Endothelial cell of umbilical vein (primary cell): Measurements from ENCODE around the gene VWA8. TPM values are rescaled to one million over a fixed set of nuclear protein-coding genes. Genes with fewer than 3 reads are reported as not detected.

Experiments
- BruUV-seq: library from RNA; stranded (reverse); fragments of 400-500 nt; replicated peaks from 2 replicates; lab custom pipeline; 2021; lab: Mats Ljungman, UMichigan
- CTCF ChIA-PET: fragments of 300-600, 350-600 bp; sonication (Branson Sonifier 250); formaldehyde crosslinking; loops from one replicate; lab custom pipeline; 2021; ENCODE audit warnings: antibody characterized with exemption, inconsistent platforms; lab: Charles Lee
- POLR2A ChIA-PET: fragments of 300-600, 350-600 bp; sonication (Branson Sonifier 250); formaldehyde crosslinking; loops from one replicate; lab custom pipeline; 2021; ENCODE audit warnings: antibody characterized with exemption, inconsistent platforms; lab: Charles Lee
- DNase-seq: peaks from one replicate; pipeline ENCODE4 v3.0.0-alpha.2; 2011; ENCODE audit warnings: low read depth, low spot score
- FAIRE-seq: peaks from 2 replicates; lab custom pipeline; 2011; peaks lifted over from hg19 to GRCh38; lab: Jason Lieb, UNC
- H2AFZ ChIP-seq: 2 replicates; pipeline ENCODE4 v1.6.0; 2012; ENCODE audit warnings: low read depth, low read length, control low read depth, inconsistent platforms
- H3K27ac ChIP-seq: 2 replicates; pipeline ENCODE4 v1.5.1; 2011; ENCODE audit warnings: low read depth, mild to moderate bottlenecking, control low read depth, low read length, moderate library complexity; ENCODE audit not compliant: insufficient read depth
- H3K27me3 ChIP-seq, 2 experiments: 2 replicates each; pipeline versions ENCODE4 v1.6.0 to v1.6.1; 2011; ENCODE audit warnings: low read length in 2 of 2, mixed read lengths in 1 of 2; ENCODE audit not compliant: control insufficient read depth in 2 of 2, insufficient read depth in 2 of 2
- H3K36me3 ChIP-seq, 2 experiments: 2 replicates in 1 of 2; 3 replicates in 1 of 2; pipeline ENCODE4 v1.5.1; 2011; ENCODE audit warnings: low read length in 2 of 2, mild to moderate bottlenecking in 1 of 2, moderate library complexity in 1 of 2; ENCODE audit not compliant: control insufficient read depth in 2 of 2, insufficient read depth in 2 of 2; ENCODE audit errors: extremely low read depth in 1 of 2
- H3K4me1 ChIP-seq: 3 replicates; pipeline ENCODE4 v1.5.1; 2011; ENCODE audit warnings: mild to moderate bottlenecking, low read length; ENCODE audit not compliant: control insufficient read depth, insufficient read depth; ENCODE audit errors: extremely low read depth
- H3K4me2 ChIP-seq: 2 replicates; pipeline ENCODE4 v1.6.1; 2011; ENCODE audit warnings: low read length, control low read depth, mixed read lengths; ENCODE audit not compliant: insufficient read depth
- H3K4me3 ChIP-seq, 3 experiments: fragments of 200-600 bp in 1 of 3; sonication (generic), shearing (Covaris generic) in 1 of 3; replicated peaks in 1 of 3; 2 replicates each; pipeline ENCODE4 v1.5.1; 2011 to 2016; ENCODE audit warnings: control low read depth in 3 of 3, low read length in 3 of 3, mild to moderate bottlenecking in 2 of 3, inconsistent platforms in 1 of 3, low read depth in 1 of 3, moderate library complexity in 1 of 3; ENCODE audit not compliant: insufficient read depth in 1 of 3
- H3K79me2 ChIP-seq: 2 replicates; pipeline ENCODE4 v1.6.0; 2012; ENCODE audit warnings: low read length, inconsistent platforms; ENCODE audit not compliant: control insufficient read depth, insufficient read depth
- H3K9ac ChIP-seq: replicated peaks from 2 replicates; pipeline ENCODE3; 2011; ENCODE audit warnings: low read length, control low read depth; ENCODE audit not compliant: insufficient read depth; ENCODE audit errors: extremely low read depth
- H3K9me1 ChIP-seq: replicated peaks from 3 replicates; pipeline ENCODE4 v1.6.0; 2011; ENCODE audit warnings: mild to moderate bottlenecking, low read length; ENCODE audit not compliant: control insufficient read depth, insufficient read depth; ENCODE audit errors: extremely low read depth
- H3K9me3 ChIP-seq: replicated peaks from 2 replicates; pipeline ENCODE4 v1.5.1; 2012; ENCODE audit warnings: low read length, inconsistent platforms; ENCODE audit not compliant: control insufficient read depth, insufficient read depth
- H4K20me1 ChIP-seq: replicated peaks from 2 replicates; pipeline ENCODE3; 2011; ENCODE audit warnings: mild to moderate bottlenecking, low read length; ENCODE audit not compliant: control insufficient read depth, insufficient read depth; ENCODE audit errors: extremely low read depth
- EZH2 ChIP-seq: IDR thresholded peaks from 2 replicates; pipeline ENCODE4 v1.6.1; 2012; ENCODE audit warnings: borderline replicate concordance, low read depth, mild to moderate bottlenecking, moderate library complexity, low read length, inconsistent platforms; ENCODE audit not compliant: severe bottlenecking
- FOS ChIP-seq: IDR thresholded peaks from 2 replicates; pipeline ENCODE4 v1.6.1; 2011; ENCODE audit warnings: mild to moderate bottlenecking, low read length, moderate library complexity, borderline replicate concordance; ENCODE audit not compliant: insufficient read depth
- GATA2 ChIP-seq: IDR thresholded peaks from 2 replicates; pipeline ENCODE4 v1.7.0; 2011; ENCODE audit warnings: low read depth, mild to moderate bottlenecking, moderate library complexity, mixed read lengths, low read length; ENCODE audit not compliant: insufficient read length, insufficient read depth
- JUN ChIP-seq: IDR thresholded peaks from 2 replicates; pipeline ENCODE4 v1.6.1; 2011; ENCODE audit warnings: borderline replicate concordance, low read depth; ENCODE audit not compliant: insufficient read length, insufficient read depth
- MAX ChIP-seq: IDR thresholded peaks from 2 replicates; pipeline ENCODE4 v1.6.1; 2011; ENCODE audit not compliant: insufficient read depth, insufficient read length
- MYC ChIP-seq: IDR thresholded peaks from one replicate; pipeline ENCODE4 v1.6.1; 2011; ENCODE audit warnings: mild to moderate bottlenecking, low read depth, low read length
- POLR2A ChIP-seq: IDR thresholded peaks from 2 replicates; pipeline ENCODE4 v1.6.1; 2012; ENCODE audit warnings: low read depth, mild to moderate bottlenecking, control low read depth, low read length
- POLR2AphosphoS5 ChIP-seq: IDR thresholded peaks from 2 replicates; pipeline ENCODE4 v1.6.1; 2012; ENCODE audit warnings: low read depth, mild to moderate bottlenecking, control low read depth, low read length, moderate library complexity; ENCODE audit not compliant: insufficient read depth
- dilution Hi-C: fragments of 300-500 bp; cut with MboI; formaldehyde crosslinking; loops from one replicate; pipeline ENCODE4 v1.15.0; 2019; ENCODE audit warnings: low sequenced_read_pairs; ENCODE audit not compliant: extremely low pct_ligation_motif_present
- intact Hi-C: fragments of 100-400 bp; cut with micrococcal nuclease; formaldehyde crosslinking; loops from one replicate; pipeline ENCODE4 v1.10.0; 2022
- polyA plus RNA-seq, 4 experiments: library from polyadenylated mRNA; depleted of rRNA in 3 of 4; stranded (reverse) in 3 of 4; unstranded in 1 of 4; fragments of >200 nt; gene quantifications; 2 replicates each; pipeline versions ENCODE4 v1.2.1 to v1.2.3, GENCODE V29; 2011 to 2012; ENCODE audit warnings: missing spikeins in 1 of 4
- total RNA-seq: library from RNA; stranded (reverse); gene quantifications from 2 replicates; pipeline ENCODE4 v1.2.3, GENCODE V29; 2021
- TF ChIP-seq, protein P1 (sequence below), 2 donors: IDR thresholded peaks; 1 replicate in 1 of 2; 2 replicates in 1 of 2; pipeline ENCODE4 v1.5.1; 2011; ENCODE audit warnings: low read length in 2 of 2, mild to moderate bottlenecking in 2 of 2, moderate library complexity in 2 of 2, control low read depth in 1 of 2, inconsistent platforms in 1 of 2, low read depth in 1 of 2; ENCODE audit not compliant: insufficient read depth in 1 of 2; ENCODE audit errors: extremely low read depth in 1 of 2

Gene VWA8
- total and polyA plus RNA-seq, 2 donors (not counting 3 experiments of a cell fraction or from before 2014, with no cell fraction given) = 2.9 to 11.3 TPM

DNA sequence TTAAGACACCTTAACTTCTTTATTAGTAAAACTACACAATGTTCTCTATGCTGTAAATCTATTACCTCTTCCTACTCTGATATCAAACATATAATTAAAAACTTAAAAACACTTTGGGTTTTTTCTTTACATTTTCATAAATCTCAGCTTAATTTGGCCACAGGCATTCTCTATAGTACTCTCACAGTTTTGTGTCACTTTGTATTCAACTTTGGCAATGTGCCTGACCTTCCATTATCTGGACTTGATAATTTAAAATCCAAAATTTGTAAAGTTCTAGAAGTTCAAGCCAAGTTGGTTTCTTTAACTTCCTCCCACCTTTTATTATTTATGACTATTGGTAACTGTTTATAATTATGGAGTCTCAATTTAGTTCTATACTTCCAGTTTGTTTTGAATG, 46.4 kb downstream of the VWA8 start:
- H3K9me1 ChIP-seq = no peaks in the 10 kb centered on the region
- H2AFZ ChIP-seq = no peak overlapping the region
- FAIRE-seq = no peak
- dilution Hi-C loops (no loop called here), intact Hi-C loops (loop anchor here (10.0 kb wide), 1 partner anchor 250 kb away; no protein-coding TSS in a partner anchor)
- H3K4me1 ChIP-seq = peaks cover 23% of the 10 kb centered on the region
- DNase-seq = no peak
- no peak overlapping the region for H3K4me3 ChIP-seq
- no peak overlapping the region for H3K9ac ChIP-seq
- no peaks in the 10 kb centered on the region for H3K79me2 ChIP-seq
- no peak overlapping the region for H3K27ac ChIP-seq
- no peaks in the 10 kb centered on the region for H4K20me1 ChIP-seq
- no peaks in the 10 kb centered on the region for H3K27me3 ChIP-seq
- CTCF ChIA-PET = no interaction called here
- H3K36me3 ChIP-seq = no peaks in the 10 kb centered on the region
- TF ChIP-seq JUN (no peak), MYC (no peak), POLR2AphosphoS5 (no peak), FOS (no peak), GATA2 (no peak), POLR2A (no peak), EZH2 (no peak), MAX (no peak)
- TF ChIP-seq, protein P1, sequence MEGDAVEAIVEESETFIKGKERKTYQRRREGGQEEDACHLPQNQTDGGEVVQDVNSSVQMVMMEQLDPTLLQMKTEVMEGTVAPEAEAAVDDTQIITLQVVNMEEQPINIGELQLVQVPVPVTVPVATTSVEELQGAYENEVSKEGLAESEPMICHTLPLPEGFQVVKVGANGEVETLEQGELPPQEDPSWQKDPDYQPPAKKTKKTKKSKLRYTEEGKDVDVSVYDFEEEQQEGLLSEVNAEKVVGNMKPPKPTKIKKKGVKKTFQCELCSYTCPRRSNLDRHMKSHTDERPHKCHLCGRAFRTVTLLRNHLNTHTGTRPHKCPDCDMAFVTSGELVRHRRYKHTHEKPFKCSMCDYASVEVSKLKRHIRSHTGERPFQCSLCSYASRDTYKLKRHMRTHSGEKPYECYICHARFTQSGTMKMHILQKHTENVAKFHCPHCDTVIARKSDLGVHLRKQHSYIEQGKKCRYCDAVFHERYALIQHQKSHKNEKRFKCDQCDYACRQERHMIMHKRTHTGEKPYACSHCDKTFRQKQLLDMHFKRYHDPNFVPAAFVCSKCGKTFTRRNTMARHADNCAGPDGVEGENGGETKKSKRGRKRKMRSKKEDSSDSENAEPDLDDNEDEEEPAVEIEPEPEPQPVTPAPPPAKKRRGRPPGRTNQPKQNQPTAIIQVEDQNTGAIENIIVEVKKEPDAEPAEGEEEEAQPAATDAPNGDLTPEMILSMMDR (IDR thresholded peaks at IDR 0.05; ENCODE audit: extremely low read depth in 1 of 2, insufficient read depth in 1 of 2, low read depth in 1 of 2, low read length in 2 of 2) = no peak
- no peak overlapping the region for H3K4me2 ChIP-seq
- POLR2A ChIA-PET = no interaction called here
- H3K9me3 ChIP-seq = no peaks in the 10 kb centered on the region
- BruUV-seq = no TSS peak
